Nephron (organoid): ENCODE measurements around the gene SH3RF1.

Experiments
- H3K27ac Mint-ChIP-seq, 3 experiments: 2 replicates each; pipeline ENCODE4 v1.8.0; 2020; ENCODE audit warnings: mixed read lengths in 3 of 3, mild to moderate bottlenecking in 2 of 3, moderate library complexity in 1 of 3
- H3K27me3 Mint-ChIP-seq: 2 replicates; pipeline ENCODE4 v1.8.0; 2021; ENCODE audit warnings: low read depth, mild to moderate bottlenecking, moderate library complexity, mixed read lengths
- H3K36me3 Mint-ChIP-seq: 2 replicates; pipeline ENCODE4 v1.8.0; 2020; ENCODE audit warnings: low read depth, mixed read lengths
- H3K4me1 Mint-ChIP-seq: 2 replicates; pipeline ENCODE4 v1.8.0; 2020; ENCODE audit warnings: mixed read lengths
- H3K4me3 Mint-ChIP-seq, 3 experiments: 2 replicates each; pipeline ENCODE4 v1.8.0; 2020; ENCODE audit warnings: mild to moderate bottlenecking in 3 of 3, mixed read lengths in 3 of 3, moderate library complexity in 2 of 3
- H3K9me3 Mint-ChIP-seq: 2 replicates; pipeline ENCODE4 v1.8.0; 2020; ENCODE audit warnings: mixed read lengths
- TF ChIP-seq, protein P1 (sequence below), 3 experiments: fragments of 200-600 bp; sonication (generic); IDR thresholded peaks; one replicate each; pipeline ENCODE4 v1.5.0; 2021; ENCODE audit warnings: antibody characterized with exemption in 3 of 3; ENCODE audit not compliant: unreplicated experiment in 3 of 3

Gene SH3RF1

DNA sequence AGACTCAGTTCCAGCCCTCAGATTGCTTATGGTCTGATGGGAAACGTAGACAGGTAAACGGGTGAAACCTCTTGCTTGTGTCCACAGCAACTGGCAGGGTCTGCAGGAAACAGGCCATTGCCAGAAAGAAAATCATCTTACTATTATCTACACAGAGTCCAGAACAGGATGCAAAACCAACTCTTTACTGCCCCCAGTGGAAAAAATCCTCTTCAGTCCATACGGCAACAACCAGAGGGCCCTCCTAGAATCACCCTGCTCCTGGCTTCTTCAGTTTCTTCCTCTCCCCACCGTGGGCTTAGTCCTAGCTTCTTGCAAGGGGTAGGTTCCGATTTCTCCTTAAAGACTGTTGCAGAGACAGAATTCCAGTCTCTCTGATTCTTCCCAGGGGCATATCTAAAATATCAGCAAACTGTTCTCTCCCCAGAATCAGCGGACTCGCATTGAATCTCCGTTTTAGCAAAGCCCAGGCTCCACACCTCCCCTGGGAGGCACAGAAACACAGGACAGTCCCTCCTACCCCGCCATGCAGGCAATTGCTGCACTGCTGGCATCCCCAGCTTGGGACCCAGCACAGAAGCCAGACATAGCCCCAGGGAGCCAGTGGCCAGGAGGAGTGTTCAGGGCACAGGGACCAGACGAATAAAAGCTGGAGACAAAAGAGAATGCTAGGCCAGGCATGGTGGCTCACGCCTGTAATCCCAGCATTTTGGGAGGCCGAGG lies 41.0 kb upstream of the SH3RF1 start:
- Mint-ChIP-seq H3K27me3 (no peaks in the 10 kb centered on the region), H3K36me3 (no peaks in the 10 kb centered on the region)

DNA sequence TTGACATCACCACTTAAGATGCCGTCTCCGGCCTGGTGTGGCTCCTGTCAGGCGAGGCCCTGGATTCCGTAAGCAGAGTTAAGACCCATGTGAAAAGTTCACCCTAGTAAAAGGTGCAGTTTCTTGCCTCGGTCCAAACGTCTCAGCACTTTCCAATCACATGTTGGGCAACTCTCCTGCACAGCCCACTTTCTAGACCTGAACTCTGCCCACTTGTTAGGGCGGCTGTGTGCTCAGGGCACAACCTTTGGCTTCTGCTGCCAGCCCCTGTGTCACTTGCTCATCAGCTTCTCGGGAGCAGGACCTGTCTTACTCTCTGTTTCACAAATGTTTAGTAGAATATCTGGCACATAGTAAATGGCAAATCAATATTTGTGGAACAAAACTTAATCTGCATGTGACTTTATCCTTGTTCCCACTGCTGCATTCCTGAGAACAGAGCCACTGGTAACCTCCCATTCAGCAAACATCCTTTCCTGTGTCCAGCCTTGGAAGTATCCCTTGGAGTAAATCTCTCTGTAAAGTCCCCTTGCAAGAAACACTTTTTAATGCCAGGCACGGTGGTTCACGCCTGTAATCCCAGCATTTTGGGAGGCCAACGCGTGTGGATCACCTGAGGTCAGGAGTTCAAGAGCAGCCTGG lies 38.7 kb upstream of the SH3RF1 start:
- TF ChIP-seq, protein P1, sequence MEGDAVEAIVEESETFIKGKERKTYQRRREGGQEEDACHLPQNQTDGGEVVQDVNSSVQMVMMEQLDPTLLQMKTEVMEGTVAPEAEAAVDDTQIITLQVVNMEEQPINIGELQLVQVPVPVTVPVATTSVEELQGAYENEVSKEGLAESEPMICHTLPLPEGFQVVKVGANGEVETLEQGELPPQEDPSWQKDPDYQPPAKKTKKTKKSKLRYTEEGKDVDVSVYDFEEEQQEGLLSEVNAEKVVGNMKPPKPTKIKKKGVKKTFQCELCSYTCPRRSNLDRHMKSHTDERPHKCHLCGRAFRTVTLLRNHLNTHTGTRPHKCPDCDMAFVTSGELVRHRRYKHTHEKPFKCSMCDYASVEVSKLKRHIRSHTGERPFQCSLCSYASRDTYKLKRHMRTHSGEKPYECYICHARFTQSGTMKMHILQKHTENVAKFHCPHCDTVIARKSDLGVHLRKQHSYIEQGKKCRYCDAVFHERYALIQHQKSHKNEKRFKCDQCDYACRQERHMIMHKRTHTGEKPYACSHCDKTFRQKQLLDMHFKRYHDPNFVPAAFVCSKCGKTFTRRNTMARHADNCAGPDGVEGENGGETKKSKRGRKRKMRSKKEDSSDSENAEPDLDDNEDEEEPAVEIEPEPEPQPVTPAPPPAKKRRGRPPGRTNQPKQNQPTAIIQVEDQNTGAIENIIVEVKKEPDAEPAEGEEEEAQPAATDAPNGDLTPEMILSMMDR (IDR thresholded peaks at IDR 0.05; ENCODE audit: unreplicated experiment in 3 of 3): no peak
- Mint-ChIP-seq H3K9me3 (peaks cover 3% of the 10 kb centered on the region), H3K27me3 (no peaks in the 10 kb centered on the region), H3K27ac (no peak overlapping the region), H3K36me3 (no peaks in the 10 kb centered on the region), H3K4me3 (no peak overlapping the region), H3K4me1 (peaks cover 2% of the 10 kb centered on the region)

More for the DNA sequence above, 41.0 kb upstream of the SH3RF1 start:
- Mint-ChIP-seq H3K27ac (peak overlapping the region in 2 of 3 experiments; percentile 14 to 21), H3K9me3 (peaks cover 3% of the 10 kb centered on the region), H3K4me3 (no peak overlapping the region), H3K4me1 (peaks cover 25% of the 10 kb centered on the region)
- TF ChIP-seq, protein P1 (IDR thresholded peaks at IDR 0.05; ENCODE audit: unreplicated experiment in 3 of 3): peak in 2 of 3 experiments; percentile 35 to 55

GRCh38 chr4:169307576-169307975 lies 36.8 kb upstream of the SH3RF1 start:
- Mint-ChIP-seq H3K27me3 (no peaks in the 10 kb centered on the region), H3K36me3 (no peaks in the 10 kb centered on the region), H3K4me1 (no peaks in the 10 kb centered on the region)

DNA sequence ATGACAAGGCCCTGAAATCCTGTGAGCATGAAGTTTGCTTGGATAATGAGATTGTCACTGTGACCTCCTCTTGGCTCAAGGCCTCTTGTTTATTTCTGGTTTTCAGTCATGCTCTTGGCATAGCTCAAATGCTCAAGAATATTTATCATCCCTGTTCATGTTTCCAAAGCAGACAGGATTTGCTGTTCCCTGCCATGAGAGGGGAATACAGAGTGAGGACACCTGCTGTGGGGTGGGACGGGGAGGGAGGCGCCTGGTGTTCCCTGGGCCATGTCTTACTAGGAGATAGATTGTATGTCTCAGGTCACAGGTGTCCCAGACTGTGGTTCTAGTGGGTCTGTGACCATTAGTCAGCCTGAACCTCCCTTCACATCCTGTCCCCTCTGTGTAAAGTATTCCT lies 34.9 kb upstream of the SH3RF1 start:
- Mint-ChIP-seq H3K36me3 (no peaks in the 10 kb centered on the region), H3K27me3 (no peaks in the 10 kb centered on the region), H3K9me3 (peaks cover 3% of the 10 kb centered on the region), H3K4me3 (no peak overlapping the region), H3K4me1 (no peaks in the 10 kb centered on the region), H3K27ac (peak overlapping the region in 1 of 3 experiments; percentile 29)
- TF ChIP-seq, protein P1 (IDR thresholded peaks at IDR 0.05; ENCODE audit: unreplicated experiment in 3 of 3): no peak

More at GRCh38 chr4:169307576-169307975, 36.8 kb upstream of the SH3RF1 start:
- no peak overlapping the region for H3K4me3 Mint-ChIP-seq
- H3K27ac Mint-ChIP-seq: no peak overlapping the region
- peaks cover 3% of the 10 kb centered on the region for H3K9me3 Mint-ChIP-seq
- TF ChIP-seq, protein P1 (IDR thresholded peaks at IDR 0.05; ENCODE audit: unreplicated experiment in 3 of 3): no peak

DNA sequence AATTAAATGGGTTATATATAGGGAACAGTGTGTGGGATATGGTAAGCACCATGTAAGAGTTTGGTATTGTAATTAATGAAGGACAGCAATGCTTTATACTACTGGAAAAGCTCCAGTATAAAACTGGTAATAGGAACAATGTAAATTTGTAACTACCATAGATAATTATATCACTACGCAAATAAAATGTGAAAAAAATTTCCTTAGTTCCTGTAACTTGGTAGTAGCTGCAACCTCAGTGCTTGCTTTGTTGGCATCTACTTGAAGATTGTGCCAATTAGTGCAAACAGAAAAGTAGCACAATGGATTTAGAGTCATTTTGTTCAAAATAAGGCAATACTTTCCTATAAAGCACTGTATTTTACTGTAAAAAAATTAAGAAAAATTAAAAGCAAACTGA lies 34.4 kb upstream of the SH3RF1 start:
- Mint-ChIP-seq H3K27ac (no peak overlapping the region), H3K4me3 (no peak overlapping the region), H3K36me3 (no peaks in the 10 kb centered on the region), H3K27me3 (no peaks in the 10 kb centered on the region), H3K4me1 (no peaks in the 10 kb centered on the region), H3K9me3 (peaks cover 3% of the 10 kb centered on the region)
- TF ChIP-seq, protein P1 (IDR thresholded peaks at IDR 0.05; ENCODE audit: unreplicated experiment in 3 of 3): no peak
